Upper lobe of right lung (tissue), 1 donor: ENCODE data around the gene PARD6A. TPM values are rescaled to one million over a fixed set of nuclear protein-coding genes. Genes with fewer than 3 reads are reported as not detected.

Experiments used
- ATAC-seq: fragments of 200-7000 bp; cut with Tn5 transposase; one replicate; pipeline ENCODE4 v1.9.1; 2020; ENCODE audit warnings: mild to moderate bottlenecking, moderate library complexity
- DNase-seq: peaks from one replicate; pipeline ENCODE4 v3.0.0-alpha.2; 2020
- H3K27ac ChIP-seq: fragments of 200-600 bp; one replicate; pipeline ENCODE4 v1.8.0; 2022
- H3K27me3 ChIP-seq: fragments of 200-600 bp; one replicate; pipeline ENCODE4 v1.8.0; 2022; ENCODE audit warnings: mild to moderate bottlenecking
- H3K36me3 ChIP-seq: fragments of 200-600 bp; one replicate; pipeline ENCODE4 v1.8.0; 2022
- H3K4me1 ChIP-seq: fragments of 200-600 bp; one replicate; pipeline ENCODE4 v1.8.0; 2022
- H3K4me3 ChIP-seq: fragments of 200-600 bp; one replicate; pipeline ENCODE4 v1.8.0; 2022; ENCODE audit warnings: mild to moderate bottlenecking
- H3K9me3 ChIP-seq: fragments of 200-600 bp; one replicate; pipeline ENCODE4 v1.8.0; 2022
- intact Hi-C: fragments of 100-400 bp; cut with DNase I; formaldehyde crosslinking; loops from one replicate; pipeline ENCODE4 v1.11.0; 2022
- total RNA-seq: library from RNA; stranded (reverse); fragmentation: NEBNext Ultra II Directional; extraction: Animal tissue kit (Norgen Biotek cat#: 25700); gene quantifications from one replicate; pipeline ENCODE4 v1.2.1, GENCODE V29; 2021
- TF ChIP-seq, protein P1 (sequence below): fragments of 200-600 bp; IDR thresholded peaks from one replicate; pipeline ENCODE4 v1.8.0; 2022; ENCODE audit warnings: antibody characterized with exemption
- donor health status: DM: no; HTN: yes; CAD: no; lungs with severe emphysema.

Gene PARD6A
- total RNA-seq, 1 donor from 2014 or later: 4.7 TPM

DNA sequence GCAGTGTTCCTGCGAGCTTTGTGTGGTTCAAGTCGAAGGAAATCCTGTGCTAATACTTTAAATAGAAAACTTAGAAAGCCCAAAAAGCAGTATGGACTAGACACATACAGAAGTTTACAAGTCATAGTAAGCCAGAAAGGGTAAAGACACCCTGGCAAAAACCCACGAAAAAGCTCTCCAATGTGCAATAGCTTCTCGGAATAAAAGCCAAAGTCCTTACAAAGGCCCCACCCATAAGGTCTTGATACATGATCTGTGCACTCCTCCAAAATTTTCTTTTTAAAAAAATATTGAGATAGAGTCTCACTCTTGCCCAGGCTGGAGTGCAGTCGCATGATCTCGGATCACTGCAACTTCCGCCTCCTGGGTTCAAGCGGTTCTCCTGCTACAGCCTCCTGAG lies 16.2 kb downstream of the PARD6A start:
- ATAC-seq (no peak), DNase-seq (no peak)
- Histone ChIP-seq H3K27ac (no peak overlapping the region), H3K4me1 (peaks cover 25% of the 10 kb centered on the region), H3K4me3 (no peak overlapping the region), H3K27me3 (no peaks in the 10 kb centered on the region), H3K9me3 (no peaks in the 10 kb centered on the region), H3K36me3 (no peaks in the 10 kb centered on the region)
- intact Hi-C loops: loop anchor here (10.0 kb wide), 1 partner anchor 248 kb away; no protein-coding TSS in a partner anchor
- TF ChIP-seq, protein P1, sequence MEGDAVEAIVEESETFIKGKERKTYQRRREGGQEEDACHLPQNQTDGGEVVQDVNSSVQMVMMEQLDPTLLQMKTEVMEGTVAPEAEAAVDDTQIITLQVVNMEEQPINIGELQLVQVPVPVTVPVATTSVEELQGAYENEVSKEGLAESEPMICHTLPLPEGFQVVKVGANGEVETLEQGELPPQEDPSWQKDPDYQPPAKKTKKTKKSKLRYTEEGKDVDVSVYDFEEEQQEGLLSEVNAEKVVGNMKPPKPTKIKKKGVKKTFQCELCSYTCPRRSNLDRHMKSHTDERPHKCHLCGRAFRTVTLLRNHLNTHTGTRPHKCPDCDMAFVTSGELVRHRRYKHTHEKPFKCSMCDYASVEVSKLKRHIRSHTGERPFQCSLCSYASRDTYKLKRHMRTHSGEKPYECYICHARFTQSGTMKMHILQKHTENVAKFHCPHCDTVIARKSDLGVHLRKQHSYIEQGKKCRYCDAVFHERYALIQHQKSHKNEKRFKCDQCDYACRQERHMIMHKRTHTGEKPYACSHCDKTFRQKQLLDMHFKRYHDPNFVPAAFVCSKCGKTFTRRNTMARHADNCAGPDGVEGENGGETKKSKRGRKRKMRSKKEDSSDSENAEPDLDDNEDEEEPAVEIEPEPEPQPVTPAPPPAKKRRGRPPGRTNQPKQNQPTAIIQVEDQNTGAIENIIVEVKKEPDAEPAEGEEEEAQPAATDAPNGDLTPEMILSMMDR: no peak

DNA sequence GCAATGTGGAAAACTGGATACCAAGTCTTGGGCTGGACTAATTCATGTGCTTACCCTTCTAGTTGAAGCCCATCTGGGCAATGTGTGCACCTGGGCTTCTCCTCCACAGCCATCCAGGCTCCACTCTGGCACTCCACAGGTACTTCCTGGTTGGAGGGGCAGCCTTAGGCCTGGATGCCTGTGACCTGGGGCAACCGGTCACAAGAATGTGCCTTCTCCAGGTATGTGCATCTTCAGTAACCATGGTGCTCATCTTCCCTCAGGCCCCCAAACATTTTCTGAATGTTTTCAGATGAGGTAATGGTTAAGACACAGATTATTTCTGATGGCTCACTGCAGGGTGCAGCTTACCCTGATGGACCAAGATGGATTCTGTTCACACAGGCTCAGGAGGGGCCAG lies 17.0 kb downstream of the PARD6A start:
- TF ChIP-seq, protein P1: no peak
- H3K36me3 ChIP-seq: no peaks in the 10 kb centered on the region
- H3K27me3 ChIP-seq: no peaks in the 10 kb centered on the region
- no peak overlapping the region for H3K4me3 ChIP-seq
- DNase-seq (no peak), ATAC-seq (no peak)
- no peak overlapping the region for H3K27ac ChIP-seq
- intact Hi-C loops: loop anchor here (10.0 kb wide), 1 partner anchor 247 kb away; no protein-coding TSS in a partner anchor
- no peaks in the 10 kb centered on the region for H3K9me3 ChIP-seq
- H3K4me1 ChIP-seq: peaks cover 21% of the 10 kb centered on the region

DNA sequence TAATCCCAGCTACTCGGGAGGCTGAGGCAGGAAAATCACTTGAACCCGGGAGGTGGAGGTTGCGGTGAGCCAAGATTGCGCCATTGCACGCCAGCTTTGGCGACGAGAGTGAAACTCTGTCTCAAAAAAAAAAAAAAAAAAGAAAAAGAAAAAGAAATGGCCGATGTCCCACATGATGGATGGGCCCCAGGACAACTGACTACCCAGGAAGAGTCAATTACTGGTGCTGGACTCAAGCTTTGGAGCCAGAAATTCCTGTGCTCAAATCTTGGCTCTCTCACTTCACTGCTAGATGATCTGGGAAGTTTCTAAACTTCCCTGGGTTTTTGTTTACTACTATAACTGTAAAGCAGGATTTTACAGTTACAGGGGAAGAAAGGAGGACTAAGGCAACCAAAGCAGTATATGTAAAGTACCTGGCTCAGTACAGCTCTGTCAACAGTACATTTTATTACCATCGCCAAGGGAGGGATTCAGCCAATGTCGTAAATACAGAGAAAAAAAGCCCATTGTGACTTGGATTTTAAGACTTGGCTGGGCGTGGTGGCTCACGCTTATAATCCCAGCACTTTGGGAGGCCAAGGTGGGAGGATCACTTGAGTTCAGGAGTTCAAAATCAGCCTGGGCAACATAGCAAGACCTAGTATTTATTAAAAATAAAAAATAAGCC lies 17.7 kb downstream of the PARD6A start:
- no peak overlapping the region for H3K27ac ChIP-seq
- intact Hi-C loops: loop anchor here (10.0 kb wide), 1 partner anchor 246 kb away; no protein-coding TSS in a partner anchor
- H3K36me3 ChIP-seq: no peaks in the 10 kb centered on the region
- H3K27me3 ChIP-seq: no peaks in the 10 kb centered on the region
- DNase-seq (no peak), ATAC-seq (no peak)
- no peak overlapping the region for H3K4me3 ChIP-seq
- H3K4me1 ChIP-seq: peaks cover 14% of the 10 kb centered on the region
- no peaks in the 10 kb centered on the region for H3K9me3 ChIP-seq
- TF ChIP-seq, protein P1: no peak

DNA sequence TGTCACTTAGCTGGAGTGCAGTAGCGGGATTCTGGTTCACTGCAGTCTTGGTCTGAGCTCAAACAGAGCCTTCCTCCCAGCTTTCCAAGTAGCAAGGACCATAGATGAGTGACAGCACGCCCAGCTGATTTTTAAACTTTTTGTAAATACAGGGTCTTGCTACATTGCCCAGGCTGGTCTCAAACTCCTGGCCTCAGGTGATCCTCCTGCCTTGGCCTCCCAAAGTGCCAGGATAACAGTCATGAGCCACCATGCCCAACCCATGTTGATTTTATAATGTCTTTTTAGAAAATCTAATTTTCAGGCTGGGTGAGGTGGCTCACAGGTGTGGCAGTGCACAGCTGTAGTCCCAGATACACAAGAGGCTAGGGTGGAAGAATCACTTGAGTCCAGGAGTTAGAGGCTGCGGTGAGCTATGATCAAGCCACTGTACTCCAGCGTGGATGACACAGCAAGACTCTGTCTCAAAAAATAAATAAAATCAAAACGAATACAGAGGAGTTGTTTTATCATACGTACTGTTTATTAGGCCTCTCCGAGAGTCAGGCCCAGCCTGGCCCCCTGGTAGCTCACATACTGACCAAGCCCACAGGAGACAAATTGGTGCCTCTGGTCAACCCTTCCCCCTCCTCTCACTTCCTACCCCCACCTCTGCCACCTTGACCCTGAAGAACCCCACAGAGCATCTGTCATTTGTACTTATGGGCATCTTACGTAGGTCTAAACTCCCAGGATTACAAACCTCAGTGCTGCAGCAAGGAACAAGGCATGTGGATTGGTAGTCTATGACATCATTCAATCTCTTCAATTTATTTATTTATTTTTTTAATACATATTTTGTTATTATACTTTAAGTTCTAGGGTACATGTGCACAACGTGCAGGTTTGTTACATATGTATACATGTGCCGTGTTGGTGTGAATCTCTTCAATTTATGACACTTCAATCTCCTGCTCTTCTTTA lies 19.5 kb downstream of the PARD6A start:
- no peaks in the 10 kb centered on the region for H3K27me3 ChIP-seq
- peaks cover 1% of the 10 kb centered on the region for H3K4me1 ChIP-seq
- H3K4me3 ChIP-seq: no peak overlapping the region
- no peak overlapping the region for H3K27ac ChIP-seq
- ATAC-seq: no peak
- TF ChIP-seq, protein P1: no peak
- intact Hi-C loops: loop anchor here (10.0 kb wide), 1 partner anchor 245 kb away; no protein-coding TSS in a partner anchor
- DNase-seq: no peak
- H3K9me3 ChIP-seq: no peaks in the 10 kb centered on the region
- peaks cover 8% of the 10 kb centered on the region for H3K36me3 ChIP-seq

DNA sequence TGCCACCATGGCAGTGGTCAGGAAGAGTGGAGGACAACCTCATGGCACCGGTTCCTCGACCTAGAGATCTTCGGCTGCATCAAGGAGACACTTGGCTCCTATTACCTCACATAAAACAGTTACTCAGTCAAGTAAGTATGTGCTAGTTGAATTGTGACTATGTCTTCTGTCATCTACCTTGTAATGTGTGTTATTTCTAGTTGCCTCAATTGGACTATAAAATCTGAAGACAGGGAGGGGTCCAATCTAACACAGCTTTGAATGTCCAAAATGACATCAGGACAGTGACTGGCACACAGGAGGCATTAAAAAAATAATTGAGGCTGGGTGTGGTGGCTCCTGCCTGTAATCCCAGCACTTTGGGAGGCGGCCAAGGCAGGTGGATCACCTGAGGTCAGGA lies 23.0 kb downstream of the PARD6A start:
- Histone ChIP-seq H3K27ac (peak overlapping the region; percentile 24), H3K9me3 (no peaks in the 10 kb centered on the region), H3K4me1 (peaks cover 6% of the 10 kb centered on the region), H3K4me3 (no peak overlapping the region), H3K27me3 (no peaks in the 10 kb centered on the region), H3K36me3 (peaks cover 11% of the 10 kb centered on the region)
- TF ChIP-seq, protein P1: no peak
- intact Hi-C loops: no loop called here
- DNase-seq: no peak
- no peak for ATAC-seq
